GM23338 (cell line): ENCODE data around the gene PBOV1. TPM values are rescaled to one million over a fixed set of nuclear protein-coding genes. Genes with fewer than 3 reads are reported as not detected.

Experiments used
- ATAC-seq: fragments of 200-7000 bp; cut with Tn5 transposase; 3 replicates; pipeline ENCODE4 v1.9.1; 2020
- DNase-seq: peaks from one replicate; pipeline ENCODE4 v3.0.0-alpha.2; 2015; ENCODE audit warnings: low spot score
- H2AFZ ChIP-seq: fragments of 200-600 bp; sonication (generic); 2 replicates; pipeline ENCODE4 v1.8.0; 2016; ENCODE audit warnings: antibody characterized with exemption, mild to moderate bottlenecking, moderate library complexity
- H3F3A ChIP-seq: fragments of 200-600 bp; sonication (generic); replicated peaks from 2 replicates; pipeline ENCODE4 v1.8.0; 2017; ENCODE audit warnings: antibody characterized with exemption, mixed run types, low read depth
- H3K27ac ChIP-seq: fragments of 200-600 bp; sonication (generic); 2 replicates; pipeline ENCODE4 v1.6.1; 2016; ENCODE audit warnings: low read depth
- H3K27me3 ChIP-seq: fragments of 200-600 bp; sonication (generic); 2 replicates; pipeline ENCODE4 v1.8.0; 2016; ENCODE audit warnings: mild to moderate bottlenecking, mixed run types, moderate library complexity; ENCODE audit not compliant: insufficient read depth
- H3K36me3 ChIP-seq: fragments of 200-600 bp; sonication (generic); 2 replicates; pipeline ENCODE4 v1.8.0; 2016; ENCODE audit warnings: mild to moderate bottlenecking; ENCODE audit not compliant: insufficient read depth
- H3K4me1 ChIP-seq: fragments of 200-600 bp; sonication (generic); 2 replicates; pipeline ENCODE4 v1.8.0; 2016; ENCODE audit warnings: mild to moderate bottlenecking, moderate library complexity; ENCODE audit not compliant: insufficient read depth
- H3K4me2 ChIP-seq: fragments of 200-600 bp; sonication (generic); 2 replicates; pipeline ENCODE4 v1.7.1; 2017; ENCODE audit warnings: mixed run types
- H3K4me3 ChIP-seq: fragments of 200-600 bp; sonication (generic); 2 replicates; pipeline ENCODE4 v1.6.1; 2016; ENCODE audit warnings: mixed run types
- H3K79me2 ChIP-seq: fragments of 200-600 bp; sonication (generic); replicated peaks from 2 replicates; pipeline ENCODE4 v1.8.0; 2017; ENCODE audit warnings: mild to moderate bottlenecking; ENCODE audit not compliant: insufficient read depth
- H3K9me2 ChIP-seq: fragments of 200-600 bp; sonication (generic); 2 replicates; pipeline ENCODE4 v1.8.0; 2017; ENCODE audit not compliant: insufficient read depth
- H4K20me1 ChIP-seq: fragments of 200-600 bp; sonication (generic); replicated peaks from 2 replicates; pipeline ENCODE4 v1.8.0; 2017; ENCODE audit warnings: mild to moderate bottlenecking; ENCODE audit not compliant: insufficient read depth
- H3K27ac Mint-ChIP-seq: 2 replicates; pipeline ENCODE4 v1.8.0; 2020; ENCODE audit warnings: inconsistent platforms, mild to moderate bottlenecking, moderate library complexity, mixed read lengths
- H3K27me3 Mint-ChIP-seq: 3 replicates; pipeline ENCODE4 v1.8.0; 2022; ENCODE audit warnings: low read depth, mild to moderate bottlenecking, moderate library complexity, mixed read lengths, inconsistent platforms; ENCODE audit not compliant: insufficient read depth, poor library complexity
- H3K36me3 Mint-ChIP-seq: 3 replicates; pipeline ENCODE4 v1.8.0; 2021; ENCODE audit warnings: low read depth, mild to moderate bottlenecking, inconsistent platforms, moderate library complexity, mixed read lengths
- H3K4me1 Mint-ChIP-seq: 3 replicates; pipeline ENCODE4 v1.8.0; 2020; ENCODE audit warnings: mild to moderate bottlenecking, inconsistent platforms, mixed read lengths
- H3K4me3 Mint-ChIP-seq: 3 replicates; pipeline ENCODE4 v1.8.0; 2021; ENCODE audit warnings: moderate library complexity, mild to moderate bottlenecking, inconsistent platforms, mixed read lengths
- H3K9me3 Mint-ChIP-seq: 3 replicates; pipeline ENCODE4 v1.8.0; 2020; ENCODE audit warnings: moderate library complexity, mild to moderate bottlenecking, inconsistent platforms, mixed read lengths
- CREB1 ChIP-seq: fragments of 250-450 bp; sonication (Bioruptor Pico); IDR thresholded peaks from 2 replicates; pipeline ENCODE4 v1.5.0; 2020; ENCODE audit warnings: low read depth, mild to moderate bottlenecking, moderate library complexity
- EZH2 ChIP-seq: fragments of 200-600 bp; sonication (generic); IDR thresholded peaks from one replicate; pipeline ENCODE4 v1.8.0; 2017; ENCODE audit warnings: antibody characterized with exemption, mild to moderate bottlenecking, low read depth; ENCODE audit not compliant: unreplicated experiment
- EZH2phosphoT487 ChIP-seq: fragments of 200-600 bp; sonication (generic); IDR thresholded peaks from one replicate; pipeline ENCODE4 v1.8.1; 2018; ENCODE audit warnings: antibody characterized with exemption; ENCODE audit not compliant: unreplicated experiment
- JUNB ChIP-seq: IDR thresholded peaks from one replicate; pipeline ENCODE4 v1.6.1; 2016; ENCODE audit warnings: antibody characterized with exemption; ENCODE audit not compliant: unreplicated experiment
- NANOG ChIP-seq: IDR thresholded peaks from 2 replicates; pipeline ENCODE4 v1.6.1; 2016; ENCODE audit warnings: antibody characterized with exemption, borderline replicate concordance
- POLR2AphosphoS5 ChIP-seq: IDR thresholded peaks from 2 replicates; pipeline ENCODE4 v1.6.1; 2016; ENCODE audit warnings: antibody characterized with exemption, low read depth
- REST ChIP-seq: IDR thresholded peaks from one replicate; pipeline ENCODE4 v1.6.1; 2018; ENCODE audit warnings: antibody characterized with exemption; ENCODE audit not compliant: unreplicated experiment
- STAT1 ChIP-seq: IDR thresholded peaks from one replicate; pipeline ENCODE4 v1.6.1; 2016; ENCODE audit warnings: antibody characterized with exemption; ENCODE audit not compliant: unreplicated experiment
- ZNF114 ChIP-seq: fragments of 250-450 bp; sonication (Bioruptor Pico); IDR thresholded peaks from 2 replicates; pipeline ENCODE4 v1.5.0; 2020; ENCODE audit warnings: mild to moderate bottlenecking, moderate library complexity
- ZNF331 ChIP-seq: fragments of 250-450 bp; sonication (Bioruptor Pico); IDR thresholded peaks from 2 replicates; pipeline ENCODE4 v1.5.0; 2020; ENCODE audit warnings: low read depth, mild to moderate bottlenecking, moderate library complexity
- long read RNA-seq: library from polyadenylated mRNA; unstranded; transcript quantifications from one replicate; pipeline ENCODE4 v2.0.0, GENCODE V29; 2020; ENCODE audit not compliant: unreplicated experiment
- polyA plus RNA-seq: library from polyadenylated mRNA; unstranded; fragments of >200 nt; fragmentation: Nextera tagmentation; extraction: Ambion mirVana; gene quantifications from 2 replicates; pipeline ENCODE4 v1.2.1, GENCODE V29; 2016
- total RNA-seq: library from RNA; depleted of rRNA; stranded (reverse); fragments of >200 nt; shearing (Covaris generic); gene quantifications from 2 replicates; pipeline ENCODE4 v1.2.3, GENCODE V29; 2014; rRNA removed
- TF ChIP-seq, protein P1 (sequence below), 2 experiments: fragments of 200-600 bp in 1 of 2; sonication (generic) in 1 of 2; conservative IDR thresholded peaks; 2 replicates each; pipeline versions ENCODE4 v1.5.1 to v1.6.1; 2016 to 2017; ENCODE audit warnings: antibody characterized with exemption in 2 of 2, low read depth in 2 of 2, mild to moderate bottlenecking in 2 of 2, moderate library complexity in 1 of 2
- TF ChIP-seq, protein P2 (sequence below): fragments of 250-450 bp; sonication (Bioruptor Pico); IDR thresholded peaks from 2 replicates; pipeline ENCODE4 v1.5.0; 2020; ENCODE audit warnings: mild to moderate bottlenecking, moderate library complexity
- TF ChIP-seq, protein P3 (sequence below): IDR thresholded peaks from 2 replicates; pipeline ENCODE4 v1.6.1; 2016; ENCODE audit warnings: antibody characterized with exemption

The PBOV1 gene
- total RNA-seq (not detected in 2 replicates), polyA plus RNA-seq (not detected in 2 replicates)
- long read RNA-seq: 0 reads

- Mint-ChIP-seq H3K4me3 (no peak within 1 kb of the TSS), H3K4me1 (peaks cover 13% of the 10 kb centered on the region), H3K36me3 (no peaks in the 10 kb centered on the region), H3K27me3 (peaks cover 3% of the 10 kb centered on the region), H3K27ac (peak within 1 kb of the TSS; percentile 1; the same call in 1 of the 2 replicates), H3K9me3 (no peaks in the 10 kb centered on the region)
- TF ChIP-seq, protein P1, sequence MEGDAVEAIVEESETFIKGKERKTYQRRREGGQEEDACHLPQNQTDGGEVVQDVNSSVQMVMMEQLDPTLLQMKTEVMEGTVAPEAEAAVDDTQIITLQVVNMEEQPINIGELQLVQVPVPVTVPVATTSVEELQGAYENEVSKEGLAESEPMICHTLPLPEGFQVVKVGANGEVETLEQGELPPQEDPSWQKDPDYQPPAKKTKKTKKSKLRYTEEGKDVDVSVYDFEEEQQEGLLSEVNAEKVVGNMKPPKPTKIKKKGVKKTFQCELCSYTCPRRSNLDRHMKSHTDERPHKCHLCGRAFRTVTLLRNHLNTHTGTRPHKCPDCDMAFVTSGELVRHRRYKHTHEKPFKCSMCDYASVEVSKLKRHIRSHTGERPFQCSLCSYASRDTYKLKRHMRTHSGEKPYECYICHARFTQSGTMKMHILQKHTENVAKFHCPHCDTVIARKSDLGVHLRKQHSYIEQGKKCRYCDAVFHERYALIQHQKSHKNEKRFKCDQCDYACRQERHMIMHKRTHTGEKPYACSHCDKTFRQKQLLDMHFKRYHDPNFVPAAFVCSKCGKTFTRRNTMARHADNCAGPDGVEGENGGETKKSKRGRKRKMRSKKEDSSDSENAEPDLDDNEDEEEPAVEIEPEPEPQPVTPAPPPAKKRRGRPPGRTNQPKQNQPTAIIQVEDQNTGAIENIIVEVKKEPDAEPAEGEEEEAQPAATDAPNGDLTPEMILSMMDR (conservative IDR thresholded peaks at IDR 0.05; ENCODE audit: low read depth in 2 of 2): no peak
- TF ChIP-seq EZH2 (no peak), REST (no peak), STAT1 (no peak), EZH2phosphoT487 (no peak), JUNB (no peak), POLR2AphosphoS5 (no peak), CREB1 (CRISPR knock-in tag) (no peak), NANOG (no peak), ZNF331 (no peak), ZNF114 (CRISPR knock-in tag) (no peak)
- TF ChIP-seq, protein P2, sequence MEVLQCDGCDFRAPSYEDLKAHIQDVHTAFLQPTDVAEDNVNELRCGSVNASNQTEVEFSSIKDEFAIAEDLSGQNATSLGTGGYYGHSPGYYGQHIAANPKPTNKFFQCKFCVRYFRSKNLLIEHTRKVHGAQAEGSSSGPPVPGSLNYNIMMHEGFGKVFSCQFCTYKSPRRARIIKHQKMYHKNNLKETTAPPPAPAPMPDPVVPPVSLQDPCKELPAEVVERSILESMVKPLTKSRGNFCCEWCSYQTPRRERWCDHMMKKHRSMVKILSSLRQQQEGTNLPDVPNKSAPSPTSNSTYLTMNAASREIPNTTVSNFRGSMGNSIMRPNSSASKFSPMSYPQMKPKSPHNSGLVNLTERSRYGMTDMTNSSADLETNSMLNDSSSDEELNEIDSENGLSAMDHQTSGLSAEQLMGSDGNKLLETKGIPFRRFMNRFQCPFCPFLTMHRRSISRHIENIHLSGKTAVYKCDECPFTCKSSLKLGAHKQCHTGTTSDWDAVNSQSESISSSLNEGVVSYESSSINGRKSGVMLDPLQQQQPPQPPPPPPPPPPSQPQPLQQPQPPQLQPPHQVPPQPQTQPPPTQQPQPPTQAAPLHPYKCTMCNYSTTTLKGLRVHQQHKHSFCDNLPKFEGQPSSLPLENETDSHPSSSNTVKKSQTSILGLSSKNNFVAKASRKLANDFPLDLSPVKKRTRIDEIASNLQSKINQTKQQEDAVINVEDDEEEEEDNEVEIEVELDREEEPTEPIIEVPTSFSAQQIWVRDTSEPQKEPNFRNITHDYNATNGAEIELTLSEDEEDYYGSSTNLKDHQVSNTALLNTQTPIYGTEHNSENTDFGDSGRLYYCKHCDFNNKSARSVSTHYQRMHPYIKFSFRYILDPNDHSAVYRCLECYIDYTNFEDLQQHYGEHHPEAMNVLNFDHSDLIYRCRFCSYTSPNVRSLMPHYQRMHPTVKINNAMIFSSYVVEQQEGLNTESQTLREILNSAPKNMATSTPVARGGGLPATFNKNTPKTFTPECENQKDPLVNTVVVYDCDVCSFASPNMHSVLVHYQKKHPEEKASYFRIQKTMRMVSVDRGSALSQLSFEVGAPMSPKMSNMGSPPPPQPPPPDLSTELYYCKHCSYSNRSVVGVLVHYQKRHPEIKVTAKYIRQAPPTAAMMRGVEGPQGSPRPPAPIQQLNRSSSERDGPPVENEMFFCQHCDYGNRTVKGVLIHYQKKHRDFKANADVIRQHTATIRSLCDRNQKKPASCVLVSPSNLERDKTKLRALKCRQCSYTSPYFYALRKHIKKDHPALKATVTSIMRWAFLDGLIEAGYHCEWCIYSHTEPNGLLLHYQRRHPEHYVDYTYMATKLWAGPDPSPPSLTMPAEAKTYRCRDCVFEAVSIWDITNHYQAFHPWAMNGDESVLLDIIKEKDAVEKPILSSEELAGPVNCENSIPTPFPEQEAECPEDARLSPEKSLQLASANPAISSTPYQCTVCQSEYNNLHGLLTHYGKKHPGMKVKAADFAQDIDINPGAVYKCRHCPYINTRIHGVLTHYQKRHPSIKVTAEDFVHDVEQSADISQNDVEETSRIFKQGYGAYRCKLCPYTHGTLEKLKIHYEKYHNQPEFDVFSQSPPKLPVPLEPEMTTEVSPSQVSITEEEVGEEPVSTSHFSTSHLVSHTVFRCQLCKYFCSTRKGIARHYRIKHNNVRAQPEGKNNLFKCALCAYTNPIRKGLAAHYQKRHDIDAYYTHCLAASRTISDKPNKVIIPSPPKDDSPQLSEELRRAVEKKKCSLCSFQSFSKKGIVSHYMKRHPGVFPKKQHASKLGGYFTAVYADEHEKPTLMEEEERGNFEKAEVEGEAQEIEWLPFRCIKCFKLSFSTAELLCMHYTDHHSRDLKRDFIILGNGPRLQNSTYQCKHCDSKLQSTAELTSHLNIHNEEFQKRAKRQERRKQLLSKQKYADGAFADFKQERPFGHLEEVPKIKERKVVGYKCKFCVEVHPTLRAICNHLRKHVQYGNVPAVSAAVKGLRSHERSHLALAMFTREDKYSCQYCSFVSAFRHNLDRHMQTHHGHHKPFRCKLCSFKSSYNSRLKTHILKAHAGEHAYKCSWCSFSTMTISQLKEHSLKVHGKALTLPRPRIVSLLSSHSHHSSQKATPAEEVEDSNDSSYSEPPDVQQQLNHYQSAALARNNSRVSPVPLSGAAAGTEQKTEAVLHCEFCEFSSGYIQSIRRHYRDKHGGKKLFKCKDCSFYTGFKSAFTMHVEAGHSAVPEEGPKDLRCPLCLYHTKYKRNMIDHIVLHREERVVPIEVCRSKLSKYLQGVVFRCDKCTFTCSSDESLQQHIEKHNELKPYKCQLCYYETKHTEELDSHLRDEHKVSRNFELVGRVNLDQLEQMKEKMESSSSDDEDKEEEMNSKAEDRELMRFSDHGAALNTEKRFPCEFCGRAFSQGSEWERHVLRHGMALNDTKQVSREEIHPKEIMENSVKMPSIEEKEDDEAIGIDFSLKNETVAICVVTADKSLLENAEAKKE (CRISPR knock-in tag): no peak
- TF ChIP-seq, protein P3, sequence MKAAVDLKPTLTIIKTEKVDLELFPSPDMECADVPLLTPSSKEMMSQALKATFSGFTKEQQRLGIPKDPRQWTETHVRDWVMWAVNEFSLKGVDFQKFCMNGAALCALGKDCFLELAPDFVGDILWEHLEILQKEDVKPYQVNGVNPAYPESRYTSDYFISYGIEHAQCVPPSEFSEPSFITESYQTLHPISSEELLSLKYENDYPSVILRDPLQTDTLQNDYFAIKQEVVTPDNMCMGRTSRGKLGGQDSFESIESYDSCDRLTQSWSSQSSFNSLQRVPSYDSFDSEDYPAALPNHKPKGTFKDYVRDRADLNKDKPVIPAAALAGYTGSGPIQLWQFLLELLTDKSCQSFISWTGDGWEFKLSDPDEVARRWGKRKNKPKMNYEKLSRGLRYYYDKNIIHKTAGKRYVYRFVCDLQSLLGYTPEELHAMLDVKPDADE: no peak
- no peak for ATAC-seq
- H3K4me2 ChIP-seq: no peak within 1 kb of the TSS
- H3K9me2 ChIP-seq: no peaks in the 10 kb centered on the region
- no peaks in the 10 kb centered on the region for H3K79me2 ChIP-seq
- H2AFZ ChIP-seq: no peak within 1 kb of the TSS
- H3F3A ChIP-seq: no peaks in the 10 kb centered on the region
- H3K36me3 ChIP-seq: no peaks in the 10 kb centered on the region
- no peaks in the 10 kb centered on the region for H3K4me1 ChIP-seq
- no peaks in the 10 kb centered on the region; the same call in 1 of the 2 replicates for H4K20me1 ChIP-seq
- no peaks in the 10 kb centered on the region for H3K27me3 ChIP-seq
- no peak for DNase-seq
- no peak within 1 kb of the TSS for H3K4me3 ChIP-seq
- H3K27ac ChIP-seq: no peak within 1 kb of the TSS
These were observed at the start of gene PBOV1 for GRCh38 chr6:138218449-138218848. TSS of gene PBOV1 (minus strand) at chr6:138218491. CDS start at chr6:138218395, 96 bp downstream.
